Thyroid gland (tissue), 4 donors: ENCODE measurements around the gene PTBP2. TPM values are rescaled to one million over a fixed set of nuclear protein-coding genes. Genes with fewer than 3 reads are reported as not detected.

Experiments used
- DNase-seq, 2 donors: peaks; one replicate each; pipeline ENCODE4 v3.0.0-alpha.2; 2019
- H3K27ac ChIP-seq, 3 donors: fragments of 200-600 bp; sonication (generic); 1 replicate in 2 of 3; 2 replicates in 1 of 3; pipeline ENCODE4 v1.5.1; 2016 to 2019; ENCODE audit warnings: mild to moderate bottlenecking in 1 of 3, moderate library complexity in 1 of 3
- H3K27me3 ChIP-seq: fragments of 200-600 bp; sonication (generic); one replicate; pipeline ENCODE4 v1.5.1; 2019
- H3K36me3 ChIP-seq, 2 donors: fragments of 200-600 bp; sonication (generic); one replicate each; pipeline ENCODE4 v1.5.1; 2016 to 2019
- H3K4me1 ChIP-seq, 2 donors: fragments of 200-600 bp; sonication (generic); one replicate each; pipeline ENCODE4 v1.5.1; 2017 to 2019
- H3K4me3 ChIP-seq, 3 donors: fragments of 200-600 bp; sonication (generic); replicated peaks in 1 of 3; 1 replicate in 2 of 3; 2 replicates in 1 of 3; pipeline ENCODE4 v1.5.1; 2016; ENCODE audit warnings: mild to moderate bottlenecking in 1 of 3
- H3K9me3 ChIP-seq: fragments of 200-600 bp; sonication (generic); one replicate; pipeline ENCODE4 v1.5.1; 2017
- POLR2A ChIP-seq, 2 donors: fragments of 450-650 bp; IDR thresholded peaks; one replicate each; pipeline ENCODE4 v1.6.1; 2017; ENCODE audit warnings: antibody characterized with exemption in 2 of 2, mild to moderate bottlenecking in 2 of 2, moderate library complexity in 1 of 2
- WGBS, 2 donors: methylation state at CpG; one replicate each; pipeline ENCODE4 v1.1.5; 2017; 5-methylcytosine and 5-hydroxymethylcytosine counted together
- intact Hi-C: fragments of 100-400 bp; cut with DNase I; formaldehyde crosslinking; loops from one replicate; pipeline ENCODE4 v1.15.1; 2023
- total RNA-seq, 4 donors: library from RNA; depleted of rRNA; stranded (reverse); fragments of >200 nt; gene quantifications; one replicate each; pipeline ENCODE4 v1.2.3, GENCODE V29; 2016
- TF ChIP-seq, protein P1 (sequence below), 6 experiments: fragments of 200-600 bp in 3 of 6; fragments of 450-650 bp in 3 of 6; sonication (generic) in 3 of 6; IDR thresholded peaks; one replicate each; pipeline ENCODE4 v1.5.1; 2016 to 2019; ENCODE audit warnings: antibody characterized with exemption in 6 of 6, mild to moderate bottlenecking in 2 of 6, inconsistent platforms in 1 of 6, moderate library complexity in 1 of 6

PTBP2 gene
- total RNA-seq, 4 donors from 2014 or later, result 69.9 to 99.3 (median 91.8) TPM

DNA sequence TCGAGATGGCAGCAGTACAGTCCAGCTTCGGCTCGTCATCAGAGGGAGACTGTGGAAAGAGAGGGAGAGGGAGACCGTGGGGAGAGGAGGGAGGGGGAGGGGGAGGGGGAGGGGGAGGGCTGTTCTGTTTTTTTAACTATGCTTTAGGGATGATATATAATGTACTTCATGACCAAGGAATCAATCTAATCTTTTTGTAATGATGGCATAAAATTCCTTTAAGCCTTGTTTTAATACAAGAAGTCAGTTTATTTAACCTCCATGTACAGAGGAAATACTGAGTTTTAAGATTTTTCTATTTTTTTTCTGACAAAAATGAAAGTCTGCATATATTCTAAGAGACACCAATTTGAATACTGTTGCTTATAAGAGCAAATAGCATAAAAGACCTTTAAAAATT lies 41.9 kb downstream of the PTBP2 start:
- no peak for TF ChIP-seq POLR2A (IDR thresholded peaks at IDR 0.05)
- TF ChIP-seq, protein P1, sequence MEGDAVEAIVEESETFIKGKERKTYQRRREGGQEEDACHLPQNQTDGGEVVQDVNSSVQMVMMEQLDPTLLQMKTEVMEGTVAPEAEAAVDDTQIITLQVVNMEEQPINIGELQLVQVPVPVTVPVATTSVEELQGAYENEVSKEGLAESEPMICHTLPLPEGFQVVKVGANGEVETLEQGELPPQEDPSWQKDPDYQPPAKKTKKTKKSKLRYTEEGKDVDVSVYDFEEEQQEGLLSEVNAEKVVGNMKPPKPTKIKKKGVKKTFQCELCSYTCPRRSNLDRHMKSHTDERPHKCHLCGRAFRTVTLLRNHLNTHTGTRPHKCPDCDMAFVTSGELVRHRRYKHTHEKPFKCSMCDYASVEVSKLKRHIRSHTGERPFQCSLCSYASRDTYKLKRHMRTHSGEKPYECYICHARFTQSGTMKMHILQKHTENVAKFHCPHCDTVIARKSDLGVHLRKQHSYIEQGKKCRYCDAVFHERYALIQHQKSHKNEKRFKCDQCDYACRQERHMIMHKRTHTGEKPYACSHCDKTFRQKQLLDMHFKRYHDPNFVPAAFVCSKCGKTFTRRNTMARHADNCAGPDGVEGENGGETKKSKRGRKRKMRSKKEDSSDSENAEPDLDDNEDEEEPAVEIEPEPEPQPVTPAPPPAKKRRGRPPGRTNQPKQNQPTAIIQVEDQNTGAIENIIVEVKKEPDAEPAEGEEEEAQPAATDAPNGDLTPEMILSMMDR (IDR thresholded peaks at IDR 0.05), result no peak
- intact Hi-C loops, result no loop called here
- WGBS, 2 donors, result 91 to 99% methylated on average over 4 of the region's 4 CpGs

DNA sequence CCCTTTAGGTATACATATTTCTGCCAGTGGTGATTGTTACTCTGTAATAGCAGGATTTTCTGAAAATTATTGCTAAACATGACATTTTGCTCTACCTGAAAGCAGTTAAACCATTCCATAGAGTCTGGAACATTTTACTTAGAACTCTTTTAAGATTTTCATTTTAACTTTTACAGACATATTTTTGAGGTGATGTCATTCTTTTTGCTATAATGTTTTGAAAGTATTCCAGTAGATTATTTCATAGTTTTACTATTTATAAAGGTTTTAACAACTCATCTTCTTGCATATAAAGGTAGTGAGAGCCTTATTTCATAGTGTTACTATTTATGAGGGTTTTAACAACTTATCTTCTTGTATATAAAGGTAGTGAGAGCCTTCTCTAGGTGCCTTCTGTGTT lies 42.9 kb downstream of the PTBP2 start:
- Histone ChIP-seq H3K27me3 (no peaks in the 10 kb centered on the region), H3K4me3 (no peak overlapping the region), H3K4me1 (no peaks in the 10 kb centered on the region), H3K9me3 (no peaks in the 10 kb centered on the region), H3K36me3 (no peaks in the 10 kb centered on the region), H3K27ac (no peak overlapping the region)
- DNase-seq, result no peak
- intact Hi-C loops, result no loop called here
- TF ChIP-seq POLR2A (IDR thresholded peaks at IDR 0.05), result no peak
- TF ChIP-seq, protein P1 (IDR thresholded peaks at IDR 0.05), result no peak

More for the DNA sequence above, 41.9 kb downstream of the PTBP2 start:
- Histone ChIP-seq H3K4me3 (no peak overlapping the region), H3K9me3 (no peaks in the 10 kb centered on the region), H3K27me3 (no peaks in the 10 kb centered on the region), H3K36me3 (no peaks in the 10 kb centered on the region), H3K27ac (no peak overlapping the region), H3K4me1 (no peaks in the 10 kb centered on the region)
- DNase-seq, result no peak

DNA sequence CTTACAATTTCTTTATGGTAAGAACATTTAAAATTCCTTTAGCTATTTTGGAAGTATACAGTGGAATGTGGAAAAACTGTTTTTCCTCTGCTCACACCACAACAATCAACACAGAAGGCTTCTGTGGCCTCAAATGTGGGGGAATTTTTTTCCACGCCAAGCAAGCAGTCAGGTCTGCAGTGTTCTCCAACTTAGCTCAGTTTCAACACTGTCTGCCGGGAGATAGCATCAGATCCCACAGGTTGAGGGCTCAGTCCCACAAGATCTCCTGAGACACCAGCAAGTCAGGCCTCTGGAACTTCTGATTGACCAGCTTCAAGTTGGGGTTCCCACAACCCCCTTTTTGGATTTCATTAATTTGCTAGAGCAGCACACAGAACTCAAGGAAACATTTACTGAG lies 50.3 kb downstream of the PTBP2 start:
- Histone ChIP-seq H3K27ac (no peak overlapping the region), H3K9me3 (no peaks in the 10 kb centered on the region), H3K4me3 (no peak overlapping the region), H3K27me3 (no peaks in the 10 kb centered on the region), H3K4me1 (no peaks in the 10 kb centered on the region), H3K36me3 (peaks cover 0 to 11% of the 10 kb centered on the region in 2 donors)
- 91 to 97% methylated on average over 2 of the region's 2 CpGs for WGBS, 2 donors
- TF ChIP-seq POLR2A (IDR thresholded peaks at IDR 0.05), result no peak
- TF ChIP-seq, protein P1 (IDR thresholded peaks at IDR 0.05), result no peak
- no peak for DNase-seq
- intact Hi-C loops, result no loop called here

DNA sequence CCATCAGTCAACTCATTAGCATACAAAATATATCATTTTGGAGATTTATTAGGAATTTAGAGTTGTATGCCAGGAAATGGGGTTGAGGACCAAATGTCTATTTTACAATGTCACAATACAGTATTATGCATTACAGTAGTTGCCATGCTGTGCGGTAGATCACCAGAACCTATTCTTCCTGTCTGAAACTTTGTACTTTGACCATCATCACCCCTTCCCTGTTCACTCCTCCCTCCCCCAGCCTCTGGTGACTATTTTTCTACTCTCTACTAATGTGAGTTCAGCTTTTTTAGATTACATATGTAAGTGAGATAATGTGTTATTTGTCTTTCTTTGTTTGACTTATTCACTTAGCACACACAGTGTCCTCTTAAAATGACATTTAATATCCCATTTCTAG lies 50.8 kb downstream of the PTBP2 start:
- no peak overlapping the region for H3K27ac ChIP-seq
- WGBS, 2 donors, result 97 to 98% methylated on average over 1 of the region's 1 CpG
- no peak overlapping the region for H3K4me3 ChIP-seq
- TF ChIP-seq POLR2A (IDR thresholded peaks at IDR 0.05), result no peak
- TF ChIP-seq, protein P1 (IDR thresholded peaks at IDR 0.05), result no peak
- no peak for DNase-seq
- intact Hi-C loops, result no loop called here
- no peaks in the 10 kb centered on the region for H3K9me3 ChIP-seq
- no peaks in the 10 kb centered on the region for H3K4me1 ChIP-seq
- peaks cover 0 to 11% of the 10 kb centered on the region in 2 donors for H3K36me3 ChIP-seq
- H3K27me3 ChIP-seq, result no peaks in the 10 kb centered on the region

DNA sequence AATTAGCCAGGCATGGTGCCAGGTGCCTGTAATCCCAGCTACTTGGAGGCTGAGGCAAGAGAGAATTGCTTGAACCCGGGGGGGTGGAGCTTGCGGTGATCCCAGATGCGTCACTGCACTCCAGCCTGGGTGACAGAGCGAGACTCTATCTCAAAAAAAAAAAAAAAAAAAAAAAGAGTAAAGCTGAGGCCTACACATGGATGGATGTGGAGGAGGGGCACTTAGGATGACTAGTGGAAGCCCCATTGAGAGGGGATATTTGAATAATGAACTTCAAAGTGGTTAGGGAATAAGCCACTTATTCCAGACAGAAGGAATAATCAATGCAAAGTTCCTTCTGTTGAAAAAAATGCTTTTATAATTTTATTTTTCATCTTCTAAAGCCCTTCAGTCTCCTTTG lies 51.4 kb downstream of the PTBP2 start:
- DNase-seq, result no peak
- Histone ChIP-seq H3K27me3 (no peaks in the 10 kb centered on the region), H3K4me3 (no peak overlapping the region), H3K4me1 (no peaks in the 10 kb centered on the region), H3K27ac (no peak overlapping the region), H3K36me3 (peaks cover 0 to 11% of the 10 kb centered on the region in 2 donors), H3K9me3 (no peaks in the 10 kb centered on the region)
- 95 to 98% methylated on average over 4 of the region's 4 CpGs for WGBS, 2 donors
- no peak for TF ChIP-seq POLR2A (IDR thresholded peaks at IDR 0.05)
- TF ChIP-seq, protein P1 (IDR thresholded peaks at IDR 0.05), result no peak
- intact Hi-C loops, result no loop called here
